WTC11 (cell line): ENCODE measurements around the gene SEH1L.

Experiments used
- CBFB ChIP-seq: sonication (generic); formaldehyde crosslinking; IDR thresholded peaks from 2 replicates; pipeline ENCODE4 v1.8.1; 2022; ENCODE audit warnings: mild to moderate bottlenecking, low read depth, missing genetic modification reagents
- CTCF ChIP-seq: fragments of 200-600 bp; IDR thresholded peaks from 2 replicates; pipeline ENCODE4 v1.8.0; 2022; ENCODE audit warnings: antibody characterized with exemption
- E2F4 ChIP-seq: sonication (generic); formaldehyde crosslinking; IDR thresholded peaks from 2 replicates; pipeline ENCODE4 v1.8.1; 2022; ENCODE audit warnings: low read depth, mild to moderate bottlenecking, moderate library complexity, missing genetic modification reagents, borderline replicate concordance
- ESRRA ChIP-seq: sonication (generic); formaldehyde crosslinking; IDR thresholded peaks from 2 replicates; pipeline ENCODE4 v1.8.1; 2022; ENCODE audit warnings: mild to moderate bottlenecking, missing genetic modification reagents, borderline replicate concordance
- ETV6 ChIP-seq: sonication (generic); formaldehyde crosslinking; IDR thresholded peaks from 2 replicates; pipeline ENCODE4 v1.8.1; 2022; ENCODE audit warnings: mild to moderate bottlenecking, missing genetic modification reagents
- ZNF138 ChIP-seq: sonication (generic); formaldehyde crosslinking; conservative IDR thresholded peaks from 2 replicates; pipeline ENCODE4 v1.8.1; 2022; ENCODE audit warnings: mild to moderate bottlenecking, moderate library complexity, missing genetic modification reagents
- ZNF317 ChIP-seq: sonication (generic); formaldehyde crosslinking; IDR thresholded peaks from 2 replicates; pipeline ENCODE4 v1.8.1; 2023; ENCODE audit warnings: low read depth, mild to moderate bottlenecking, moderate library complexity, missing genetic modification reagents, borderline replicate concordance

DNA sequence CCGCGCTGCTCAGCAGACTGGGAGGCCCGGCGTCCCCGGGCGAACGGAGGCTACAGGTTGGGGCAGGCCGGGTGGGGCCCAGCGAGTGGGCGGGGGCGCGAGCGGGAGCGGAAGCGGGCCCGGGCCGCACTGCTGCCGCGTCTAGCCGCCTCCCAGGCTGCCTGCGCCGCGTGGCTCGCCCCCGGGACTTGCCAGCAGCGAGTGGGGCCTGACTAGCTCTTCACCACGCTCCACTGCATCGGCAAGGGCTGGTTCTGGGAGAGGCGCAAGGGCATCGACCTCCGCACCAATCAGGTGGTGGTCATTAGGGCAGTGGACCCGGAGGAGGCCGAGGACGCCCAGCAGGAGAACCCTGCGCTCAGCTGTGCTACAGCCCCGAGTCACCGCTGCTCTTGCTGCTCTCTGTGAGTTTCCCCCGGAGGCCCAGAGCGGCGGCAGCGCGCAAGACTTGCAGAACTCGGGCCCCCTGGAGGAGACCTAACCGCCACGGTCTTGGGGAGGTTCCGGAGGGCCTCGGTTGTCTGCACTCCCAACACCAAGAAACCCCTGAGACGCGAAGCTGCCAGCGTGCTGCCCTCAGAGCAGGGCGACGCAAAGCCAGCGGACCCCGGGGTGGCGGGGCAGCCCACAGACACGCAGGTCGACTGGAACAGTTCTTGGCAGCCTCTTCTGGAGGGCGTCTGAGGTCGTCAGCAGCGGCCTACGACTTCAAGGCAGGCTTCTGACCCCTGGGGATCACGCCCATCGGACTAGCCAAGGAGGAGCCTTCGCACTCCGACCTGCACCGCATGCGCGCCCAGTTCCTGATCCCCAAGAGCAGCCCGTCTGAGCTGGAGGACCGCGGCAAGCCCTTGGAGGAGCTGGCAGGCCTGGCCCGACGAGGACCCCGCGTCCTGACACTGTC is 36.5 kb upstream of the SEH1L start:
- TF ChIP-seq CTCF (no peak), CBFB (CRISPR knock-in tag) (no peak), ZNF138 (CRISPR knock-in tag) (no peak), E2F4 (CRISPR knock-in tag) (no peak), ZNF317 (CRISPR knock-in tag) (0 out of 2 replicates have a peak, but pooled peaks have one; percentile 12), ETV6 (CRISPR knock-in tag) (0 out of 2 replicates have a peak, but pooled peaks have one; percentile 19), ESRRA (CRISPR knock-in tag) (no peak)
